GM19193 (cell line): ENCODE results near the gene DPH3.

Experiments
- POLR2A ChIP-seq: IDR thresholded peaks from 4 replicates; pipeline ENCODE4 v1.6.1; 2011; ENCODE audit not compliant: insufficient read depth, insufficient read length; ENCODE audit errors: extremely low read depth

DPH3 gene

GRCh38 chr3:16273867-16274266 lies 9.1 kb upstream of the DPH3 start:
- no peak for TF ChIP-seq POLR2A

DNA sequence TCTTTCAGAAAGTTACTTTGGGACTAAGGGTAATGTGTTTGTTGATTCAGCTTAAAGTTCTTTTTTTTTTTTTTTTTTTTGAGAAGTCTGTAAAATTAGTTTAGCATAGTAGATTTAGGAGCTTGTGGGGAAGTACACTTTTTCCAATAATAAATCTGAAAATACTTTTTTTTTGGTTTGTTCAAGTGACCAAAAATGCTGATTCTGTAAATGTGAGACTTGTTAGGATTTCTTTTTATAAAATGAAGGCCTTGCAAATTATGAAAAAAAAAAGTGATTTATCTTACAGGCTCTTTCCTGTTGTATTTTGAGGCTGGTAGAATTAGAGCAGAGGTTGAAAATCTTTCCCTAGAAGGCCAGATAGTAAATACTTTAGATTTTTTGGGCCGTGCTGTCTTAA lies 7.8 kb upstream of the DPH3 start:
- no peak for TF ChIP-seq POLR2A

- no peak for TF ChIP-seq POLR2A
Observed at GRCh38 chr3:16270855-16271254, 6.1 kb upstream of the DPH3 start.

DNA sequence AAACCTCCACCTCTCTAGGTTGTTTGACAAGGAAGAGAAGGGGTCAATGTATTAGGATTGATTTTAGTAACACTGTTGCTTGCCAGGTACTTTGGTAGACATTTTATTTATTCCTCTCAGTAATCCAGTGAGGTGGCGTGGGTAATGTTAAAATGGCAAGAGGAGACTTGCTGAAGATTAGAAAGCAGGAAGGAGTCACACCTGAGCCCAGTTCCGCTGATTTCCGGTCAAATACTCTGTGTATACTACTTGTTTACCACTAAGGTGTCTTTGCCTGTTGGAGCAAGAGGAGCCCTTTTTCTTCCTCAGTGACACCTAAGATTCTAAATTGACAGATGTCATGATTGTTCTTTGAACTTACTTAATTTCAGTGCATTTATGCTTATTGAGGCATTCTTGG lies 2.0 kb upstream of the DPH3 start:
- TF ChIP-seq POLR2A: no peak

GRCh38 chr3:16265455-16265786 lies 678 bp upstream of the DPH3 start:
- no peak for TF ChIP-seq POLR2A

DNA sequence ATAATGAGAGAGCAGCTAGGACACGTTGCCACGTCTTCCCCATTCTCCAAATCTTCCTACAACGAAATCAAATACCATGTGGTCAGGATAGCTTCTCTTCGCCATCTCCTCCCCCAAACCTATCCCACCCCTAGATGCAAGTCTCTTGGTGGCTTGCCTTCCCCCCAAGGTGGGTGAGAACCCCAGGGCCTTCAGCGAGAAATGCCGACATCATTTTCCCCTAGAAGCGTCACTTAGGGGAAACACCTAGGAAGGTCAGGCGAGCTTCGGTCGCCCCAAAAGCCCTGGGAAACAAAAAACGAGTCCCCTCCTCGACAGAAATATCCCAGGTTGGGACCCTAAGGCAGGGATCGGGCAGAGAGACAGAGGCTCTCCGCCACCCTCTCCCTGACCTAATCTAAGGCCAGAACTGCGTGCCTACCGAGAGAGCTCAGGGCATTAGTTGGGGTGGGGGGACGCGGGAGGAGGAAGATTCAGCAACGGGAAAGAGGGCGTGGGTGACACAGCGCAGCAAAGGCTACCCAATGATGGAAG lies 502 bp downstream of the DPH3 start:
- peak; percentile 10 for TF ChIP-seq POLR2A

- no peak for TF ChIP-seq POLR2A
Observed at GRCh38 chr3:16262174-16262573, 2.6 kb downstream of the DPH3 start.

DNA sequence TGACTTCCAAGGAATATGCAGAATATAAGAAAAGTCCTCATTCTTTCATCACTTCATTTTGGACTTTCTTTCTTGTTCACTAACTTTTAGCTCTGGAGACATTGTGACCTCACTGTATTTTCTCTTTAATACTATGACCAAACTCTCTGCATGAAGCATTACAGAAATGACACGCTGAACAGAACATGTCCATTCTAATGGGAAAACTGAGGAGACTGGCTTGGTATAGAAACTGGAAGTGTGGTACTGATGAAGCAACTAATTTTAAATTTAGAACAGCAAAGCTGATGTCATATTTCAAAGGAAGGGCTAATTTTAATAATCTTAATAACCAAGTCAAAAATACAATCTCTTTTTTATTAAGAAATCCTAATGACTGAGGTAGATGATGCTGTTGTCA lies 4.7 kb downstream of the DPH3 start:
- TF ChIP-seq POLR2A: no peak

GRCh38 chr3:16258866-16259265 lies 5.9 kb downstream of the DPH3 start:
- TF ChIP-seq POLR2A: no peak

DNA sequence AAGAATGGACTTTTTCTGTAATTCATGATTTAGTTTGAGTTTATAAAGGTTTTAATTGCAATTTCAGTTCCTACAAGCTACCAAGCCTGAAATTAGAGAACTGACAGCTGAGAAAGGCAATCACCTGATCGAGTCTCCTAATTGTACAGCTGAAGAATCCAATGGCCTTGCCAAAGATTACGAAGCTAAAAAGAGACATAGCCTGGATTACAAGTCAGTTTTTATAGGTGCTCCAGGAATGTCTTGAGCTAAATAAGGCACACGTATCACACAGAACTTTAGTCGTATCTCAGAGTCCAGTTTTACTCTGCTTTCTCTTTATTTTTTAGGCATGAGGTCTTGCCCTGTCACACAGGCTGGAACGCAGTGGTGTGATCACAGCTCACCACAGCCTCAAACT lies 6.6 kb downstream of the DPH3 start:
- TF ChIP-seq POLR2A: no peak

DNA sequence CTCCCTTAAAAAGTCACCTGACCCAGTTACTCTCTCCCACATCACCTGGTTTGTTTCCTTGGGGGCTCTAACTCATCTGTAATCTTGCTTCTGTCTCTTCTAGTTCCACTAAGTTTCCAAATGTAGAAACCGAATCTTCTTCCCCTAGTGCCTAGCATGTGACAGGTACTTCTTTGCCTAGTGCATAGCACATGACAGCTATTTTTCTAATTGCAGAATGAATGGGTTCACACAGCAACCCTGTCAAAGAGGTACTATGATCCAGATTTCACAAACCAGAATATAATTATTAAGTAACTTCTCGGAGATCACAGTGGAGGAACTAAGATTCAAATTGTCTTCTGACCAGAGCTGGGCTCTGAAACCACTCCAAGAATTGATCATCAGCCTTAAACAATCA lies 7.4 kb downstream of the DPH3 start:
- no peak for TF ChIP-seq POLR2A

DNA sequence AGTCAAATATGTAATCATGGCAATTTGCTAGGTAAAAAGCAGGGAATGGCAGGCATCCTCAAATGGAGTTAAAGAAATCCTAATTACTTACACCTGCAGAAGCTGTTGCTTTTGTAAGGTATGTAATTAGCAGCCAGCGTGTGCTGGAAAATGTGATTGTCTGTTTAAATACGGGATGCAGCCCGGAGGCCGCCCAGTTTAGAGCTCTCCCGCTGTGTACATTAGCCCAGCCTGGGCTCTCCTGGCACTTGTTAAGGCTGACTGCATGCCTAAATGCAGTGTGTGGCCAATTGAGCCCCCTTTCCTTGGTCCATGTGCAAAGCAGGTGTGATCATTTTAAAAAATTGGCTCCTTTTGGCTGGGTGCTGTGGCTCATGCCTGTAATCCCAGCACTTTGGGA lies 9.0 kb downstream of the DPH3 start:
- TF ChIP-seq POLR2A: no peak

- TF ChIP-seq POLR2A: no peak
Observed at GRCh38 chr3:16255326-16255725, 9.4 kb downstream of the DPH3 start.

GRCh38 chr3:16254916-16255315 lies 9.8 kb downstream of the DPH3 start:
- TF ChIP-seq POLR2A: no peak

GRCh38 chr3:16253601-16254000 lies 11.1 kb downstream of the DPH3 start:
- TF ChIP-seq POLR2A: no peak

DNA sequence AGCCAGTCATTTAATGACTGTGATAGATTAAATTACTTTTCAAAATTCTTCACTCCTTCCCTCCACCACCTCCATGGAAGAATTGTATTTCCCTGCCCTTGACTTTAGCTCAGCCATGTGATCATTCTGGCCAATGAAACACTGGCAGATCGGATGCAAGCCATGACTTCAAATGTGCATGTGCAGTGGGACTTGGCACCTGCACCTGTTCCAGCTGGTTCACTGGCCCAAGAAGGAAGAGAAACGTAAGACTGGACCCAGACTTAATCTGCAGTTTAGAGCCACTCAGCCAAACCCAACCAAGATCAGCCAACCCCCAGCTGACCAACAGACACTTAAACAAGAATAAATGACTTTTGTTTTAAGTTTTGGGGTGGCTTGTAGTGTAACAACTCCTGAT lies 11.8 kb downstream of the DPH3 start:
- TF ChIP-seq POLR2A: no peak

DNA sequence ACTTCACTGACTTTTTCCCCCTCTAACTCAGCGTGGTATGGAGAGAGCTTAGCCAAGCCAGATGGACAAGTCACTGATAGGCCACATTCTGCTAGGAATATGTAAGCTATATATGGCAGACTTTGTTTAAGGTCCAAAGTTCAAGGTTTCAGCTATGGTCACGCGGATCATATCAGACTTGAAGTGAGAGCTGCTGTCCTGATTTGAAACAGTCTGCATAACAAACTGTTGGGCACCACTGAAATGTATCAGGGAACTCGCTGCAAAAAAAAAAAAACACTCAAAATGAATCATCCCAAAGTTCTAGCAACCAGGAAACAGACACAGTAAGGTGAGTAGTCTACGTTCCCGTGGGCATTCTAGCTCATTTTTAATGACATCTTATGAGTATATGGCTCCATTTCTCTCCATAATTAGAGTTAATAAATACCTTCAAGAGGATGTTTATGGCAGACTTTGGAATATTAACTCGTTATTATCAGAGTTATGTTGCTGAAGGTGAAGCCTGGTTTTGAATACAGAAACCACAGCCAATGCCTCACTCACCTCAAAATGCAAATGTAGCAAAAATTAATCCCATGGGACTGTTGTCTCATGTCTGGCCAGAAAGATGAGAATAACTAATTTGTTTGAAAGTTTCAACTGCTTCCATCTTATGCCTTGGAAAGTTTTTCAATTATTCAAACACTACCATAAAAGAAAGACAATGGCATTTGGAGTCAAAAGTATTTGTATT lies 12.3 kb downstream of the DPH3 start:
- TF ChIP-seq POLR2A: no peak
